Endothelial cell of umbilical vein (primary cell): Measurements from ENCODE around the gene SCAPER. TPM values are rescaled to one million over a fixed set of nuclear protein-coding genes. Genes with fewer than 3 reads are reported as not detected.

Experiments
- BruUV-seq: library from RNA; stranded (reverse); fragments of 400-500 nt; replicated peaks from 2 replicates; lab custom pipeline; 2021; lab: Mats Ljungman, UMichigan
- CTCF ChIA-PET: fragments of 300-600, 350-600 bp; sonication (Branson Sonifier 250); formaldehyde crosslinking; loops from one replicate; lab custom pipeline; 2021; ENCODE audit warnings: antibody characterized with exemption, inconsistent platforms; lab: Charles Lee
- POLR2A ChIA-PET: fragments of 300-600, 350-600 bp; sonication (Branson Sonifier 250); formaldehyde crosslinking; loops from one replicate; lab custom pipeline; 2021; ENCODE audit warnings: antibody characterized with exemption, inconsistent platforms; lab: Charles Lee
- DNase-seq: peaks from one replicate; pipeline ENCODE4 v3.0.0-alpha.2; 2011; ENCODE audit warnings: low read depth, low spot score
- FAIRE-seq: peaks from 2 replicates; lab custom pipeline; 2011; peaks lifted over from hg19 to GRCh38; lab: Jason Lieb, UNC
- H2AFZ ChIP-seq: 2 replicates; pipeline ENCODE4 v1.6.0; 2012; ENCODE audit warnings: low read depth, low read length, control low read depth, inconsistent platforms
- H3K27ac ChIP-seq: 2 replicates; pipeline ENCODE4 v1.5.1; 2011; ENCODE audit warnings: low read depth, mild to moderate bottlenecking, control low read depth, low read length, moderate library complexity; ENCODE audit not compliant: insufficient read depth
- H3K27me3 ChIP-seq, 2 experiments: 2 replicates each; pipeline versions ENCODE4 v1.6.0 to v1.6.1; 2011; ENCODE audit warnings: low read length in 2 of 2, mixed read lengths in 1 of 2; ENCODE audit not compliant: control insufficient read depth in 2 of 2, insufficient read depth in 2 of 2
- H3K36me3 ChIP-seq, 2 experiments: 2 replicates in 1 of 2; 3 replicates in 1 of 2; pipeline ENCODE4 v1.5.1; 2011; ENCODE audit warnings: low read length in 2 of 2, mild to moderate bottlenecking in 1 of 2, moderate library complexity in 1 of 2; ENCODE audit not compliant: control insufficient read depth in 2 of 2, insufficient read depth in 2 of 2; ENCODE audit errors: extremely low read depth in 1 of 2
- H3K4me1 ChIP-seq: 3 replicates; pipeline ENCODE4 v1.5.1; 2011; ENCODE audit warnings: mild to moderate bottlenecking, low read length; ENCODE audit not compliant: control insufficient read depth, insufficient read depth; ENCODE audit errors: extremely low read depth
- H3K4me2 ChIP-seq: 2 replicates; pipeline ENCODE4 v1.6.1; 2011; ENCODE audit warnings: low read length, control low read depth, mixed read lengths; ENCODE audit not compliant: insufficient read depth
- H3K4me3 ChIP-seq, 3 experiments: fragments of 200-600 bp in 1 of 3; sonication (generic), shearing (Covaris generic) in 1 of 3; replicated peaks in 1 of 3; 2 replicates each; pipeline ENCODE4 v1.5.1; 2011 to 2016; ENCODE audit warnings: control low read depth in 3 of 3, low read length in 3 of 3, mild to moderate bottlenecking in 2 of 3, inconsistent platforms in 1 of 3, low read depth in 1 of 3, moderate library complexity in 1 of 3; ENCODE audit not compliant: insufficient read depth in 1 of 3
- H3K79me2 ChIP-seq: 2 replicates; pipeline ENCODE4 v1.6.0; 2012; ENCODE audit warnings: low read length, inconsistent platforms; ENCODE audit not compliant: control insufficient read depth, insufficient read depth
- H3K9ac ChIP-seq: replicated peaks from 2 replicates; pipeline ENCODE3; 2011; ENCODE audit warnings: low read length, control low read depth; ENCODE audit not compliant: insufficient read depth; ENCODE audit errors: extremely low read depth
- H3K9me1 ChIP-seq: replicated peaks from 3 replicates; pipeline ENCODE4 v1.6.0; 2011; ENCODE audit warnings: mild to moderate bottlenecking, low read length; ENCODE audit not compliant: control insufficient read depth, insufficient read depth; ENCODE audit errors: extremely low read depth
- H3K9me3 ChIP-seq: replicated peaks from 2 replicates; pipeline ENCODE4 v1.5.1; 2012; ENCODE audit warnings: low read length, inconsistent platforms; ENCODE audit not compliant: control insufficient read depth, insufficient read depth
- H4K20me1 ChIP-seq: replicated peaks from 2 replicates; pipeline ENCODE3; 2011; ENCODE audit warnings: mild to moderate bottlenecking, low read length; ENCODE audit not compliant: control insufficient read depth, insufficient read depth; ENCODE audit errors: extremely low read depth
- CTCF ChIP-seq, 2 donors: IDR thresholded peaks; 1 replicate in 1 of 2; 2 replicates in 1 of 2; pipeline ENCODE4 v1.5.1; 2011; ENCODE audit warnings: low read length in 2 of 2, mild to moderate bottlenecking in 2 of 2, moderate library complexity in 2 of 2, control low read depth in 1 of 2, inconsistent platforms in 1 of 2, low read depth in 1 of 2; ENCODE audit not compliant: insufficient read depth in 1 of 2; ENCODE audit errors: extremely low read depth in 1 of 2
- EZH2 ChIP-seq: IDR thresholded peaks from 2 replicates; pipeline ENCODE4 v1.6.1; 2012; ENCODE audit warnings: borderline replicate concordance, low read depth, mild to moderate bottlenecking, moderate library complexity, low read length, inconsistent platforms; ENCODE audit not compliant: severe bottlenecking
- FOS ChIP-seq: IDR thresholded peaks from 2 replicates; pipeline ENCODE4 v1.6.1; 2011; ENCODE audit warnings: mild to moderate bottlenecking, low read length, moderate library complexity, borderline replicate concordance; ENCODE audit not compliant: insufficient read depth
- JUN ChIP-seq: IDR thresholded peaks from 2 replicates; pipeline ENCODE4 v1.6.1; 2011; ENCODE audit warnings: borderline replicate concordance, low read depth; ENCODE audit not compliant: insufficient read length, insufficient read depth
- MYC ChIP-seq: IDR thresholded peaks from one replicate; pipeline ENCODE4 v1.6.1; 2011; ENCODE audit warnings: mild to moderate bottlenecking, low read depth, low read length
- POLR2A ChIP-seq: IDR thresholded peaks from 2 replicates; pipeline ENCODE4 v1.6.1; 2012; ENCODE audit warnings: low read depth, mild to moderate bottlenecking, control low read depth, low read length
- POLR2AphosphoS5 ChIP-seq: IDR thresholded peaks from 2 replicates; pipeline ENCODE4 v1.6.1; 2012; ENCODE audit warnings: low read depth, mild to moderate bottlenecking, control low read depth, low read length, moderate library complexity; ENCODE audit not compliant: insufficient read depth
- dilution Hi-C: fragments of 300-500 bp; cut with MboI; formaldehyde crosslinking; loops from one replicate; pipeline ENCODE4 v1.15.0; 2019; ENCODE audit warnings: low sequenced_read_pairs; ENCODE audit not compliant: extremely low pct_ligation_motif_present
- intact Hi-C: fragments of 100-400 bp; cut with micrococcal nuclease; formaldehyde crosslinking; loops from one replicate; pipeline ENCODE4 v1.10.0; 2022
- polyA plus RNA-seq, 4 experiments: library from polyadenylated mRNA; depleted of rRNA in 3 of 4; stranded (reverse) in 3 of 4; unstranded in 1 of 4; fragments of >200 nt; gene quantifications; 2 replicates each; pipeline versions ENCODE4 v1.2.1 to v1.2.3, GENCODE V29; 2011 to 2012; ENCODE audit warnings: missing spikeins in 1 of 4
- total RNA-seq: library from RNA; stranded (reverse); gene quantifications from 2 replicates; pipeline ENCODE4 v1.2.3, GENCODE V29; 2021

The SCAPER gene
- total and polyA plus RNA-seq, 2 donors (not counting 3 experiments of a cell fraction or from before 2014, with no cell fraction given) = 2.7 to 12.7 TPM

- Histone ChIP-seq H3K4me2 (no peak overlapping the region), H3K36me3 (no peaks in the 10 kb centered on the region), H3K9me1 (no peaks in the 10 kb centered on the region), H3K27ac (no peak overlapping the region), H2AFZ (no peak overlapping the region), H4K20me1 (no peaks in the 10 kb centered on the region), H3K9me3 (no peaks in the 10 kb centered on the region), H3K4me3 (no peak overlapping the region), H3K4me1 (no peaks in the 10 kb centered on the region), H3K27me3 (no peaks in the 10 kb centered on the region), H3K79me2 (no peaks in the 10 kb centered on the region), H3K9ac (no peak overlapping the region)
- dilution Hi-C loops = no loop called here
- TF ChIP-seq POLR2A (no peak), FOS (no peak), POLR2AphosphoS5 (no peak), JUN (no peak), EZH2 (no peak), MYC (no peak), CTCF (IDR thresholded peaks at IDR 0.05; ENCODE audit: extremely low read depth in 1 of 2, insufficient read depth in 1 of 2, low read depth in 1 of 2, low read length in 2 of 2) (no peak)
- DNase-seq (no peak), FAIRE-seq (no peak)
- ChIA-PET POLR2A (no interaction called here), CTCF (interaction anchor here (0.6 to 2.9 kb wide), 16 partner anchors 518 to 807 kb away, joined by 3 to 18 read pairs (median 4); partner anchors contain the start of gene ISL2)
- BruUV-seq = no TSS peak
- intact Hi-C loops = loop anchor here (1.0 to 10.0 kb wide), 4 partner anchors 521 to 718 kb away; no protein-coding TSS in a partner anchor
These were observed 39.1 kb downstream of the SCAPER start for GRCh38 chr15:76866008-76866407.
